NCI-H2081 (cell line): ENCODE data around the gene HKDC1.
"Not testable (repeated sequence)": the region's sequence is repeated elsewhere in the genome, so short reads cannot be mapped to it uniquely, and the experiment has no call there.

Experiments used
- DNase-seq, 2 experiments: peaks; one replicate each; lab custom pipeline; 2025; lab: John Stamatoyannopoulos, UW

HKDC1 gene

GRCh38 chr10:69220041-69220451, at the start of gene HKDC1:
Gene HKDC1, plus strand, starts transcription at chr10:69220332. Its CDS starts 104 bp downstream, at chr10:69220436.
- DNase-seq = no peak

GRCh38 chr10:69172241-69172982, 47.7 kb upstream of the HKDC1 start:
- DNase-seq = no peak

- DNase-seq = not testable (repeated sequence)
Measured at GRCh38 chr10:69175326-69175725, 44.8 kb upstream of the HKDC1 start.

- no peak for DNase-seq
Measured at GRCh38 chr10:69176823-69177222, 43.3 kb upstream of the HKDC1 start.

GRCh38 chr10:69179089-69179742, 40.9 kb upstream of the HKDC1 start:
- peak in 1 of 2 experiments; percentile 31 for DNase-seq

GRCh38 chr10:69179743-69180524, 40.2 kb upstream of the HKDC1 start, which contains the start of gene SUPV3L1:
Gene SUPV3L1, plus strand, starts transcription at chr10:69180234. Its CDS starts 58 bp downstream, at chr10:69180292.
- peak; percentile 82 to 92 for DNase-seq

GRCh38 chr10:69180525-69181204, 39.5 kb upstream of the HKDC1 start:
- no peak for DNase-seq

- no peak for DNase-seq
Measured at GRCh38 chr10:69181433-69181832, 38.7 kb upstream of the HKDC1 start.

- DNase-seq = no peak
Measured at GRCh38 chr10:69182005-69182404, 38.1 kb upstream of the HKDC1 start.

- no peak for DNase-seq
Measured at GRCh38 chr10:69186524-69186923, 33.6 kb upstream of the HKDC1 start.

GRCh38 chr10:69201045-69201444, 19.1 kb upstream of the HKDC1 start:
- DNase-seq = no peak

GRCh38 chr10:69202332-69202731, 17.8 kb upstream of the HKDC1 start:
- DNase-seq = no peak

GRCh38 chr10:69208761-69209160, 11.4 kb upstream of the HKDC1 start:
- no peak for DNase-seq

- DNase-seq = no peak
Measured at GRCh38 chr10:69209787-69210484, 10.2 kb upstream of the HKDC1 start.

GRCh38 chr10:69211104-69211503, 9.0 kb upstream of the HKDC1 start:
- no peak for DNase-seq

GRCh38 chr10:69211524-69211923, 8.6 kb upstream of the HKDC1 start:
- DNase-seq = no peak

GRCh38 chr10:69213591-69214311, 6.4 kb upstream of the HKDC1 start:
- DNase-seq = no peak

- no peak for DNase-seq
Measured at GRCh38 chr10:69214666-69215131, 5.4 kb upstream of the HKDC1 start.

- DNase-seq = no peak
Measured at GRCh38 chr10:69215405-69216171, 4.5 kb upstream of the HKDC1 start.
